Measurements from ENCODE around the gene TF. TPM values are rescaled to one million over a fixed set of nuclear protein-coding genes. Genes with fewer than 3 reads are reported as not detected.

The TF gene
- total and polyA plus RNA-seq, 4 donors: 5,045 to 9,659 (median 6,266) TPM

DNA sequence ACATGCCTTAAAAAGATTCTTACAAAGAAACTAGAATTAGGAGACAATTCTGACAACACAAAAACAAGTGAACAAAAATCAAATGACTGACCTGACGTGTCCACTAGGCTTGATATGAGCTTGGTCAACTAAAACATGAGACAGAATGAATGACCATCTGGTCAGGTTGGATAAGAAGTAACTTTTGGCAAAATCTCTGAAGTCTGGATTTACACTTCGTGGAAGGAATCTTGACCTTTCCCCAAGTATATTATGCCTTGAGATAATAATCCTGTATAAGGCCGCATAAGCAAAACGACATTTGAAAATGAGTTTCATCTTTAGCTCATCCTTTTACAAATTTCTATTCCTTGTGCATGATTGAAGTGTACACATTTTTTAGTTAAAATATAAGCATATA is 1.1 kb upstream of the TF start:
- 51% methylated on average over 4 of the region's 4 CpGs for WGBS
- Histone ChIP-seq H3K27me3 (ENCODE audit: control insufficient read depth in 4 of 4, insufficient read depth in 4 of 4, low read length in 3 of 4) (no peaks in the 10 kb centered on the region), H3K4me3 (ENCODE audit: low read depth in 1 of 3, low read length in 3 of 3) (peak overlapping the region in 2 of 3 donors; percentile 70 to 90), H3K4me1 (ENCODE audit: control insufficient read depth in 4 of 4, insufficient read depth in 4 of 4, low read length in 3 of 4) (peaks cover 15 to 75% (median 57%) of the 10 kb centered on the region in 4 donors), H3K9me3 (ENCODE audit: control insufficient read depth in 4 of 4, low read length in 3 of 4) (no peaks in the 10 kb centered on the region), H3K27ac (ENCODE audit: low read depth in 1 of 2, low read length in 2 of 2) (peak overlapping the region; percentile 77 to 84), H3K36me3 (ENCODE audit: control insufficient read depth in 4 of 4, insufficient read depth in 3 of 4, low read depth in 1 of 4, low read length in 3 of 4) (peaks cover 2 to 14% (median 4%) of the 10 kb centered on the region in 4 donors), H3K9ac (ENCODE audit: low read depth in 1 of 2, low read length in 2 of 2) (no peak overlapping the region)
- no peak for DNase-seq (ENCODE audit: low spot score)
- TF ChIP-seq TAF1 (conservative IDR thresholded peaks at IDR 0.05) (no peak), SP1 (IDR thresholded peaks at IDR 0.05) (no peak), GABPA (IDR thresholded peaks at IDR 0.05 in 1 of 2, conservative IDR thresholded peaks at IDR 0.05 in 1 of 2) (no peak), HNF4A (conservative IDR thresholded peaks at IDR 0.05) (no peak), HNF4G (IDR thresholded peaks at IDR 0.05) (no peak), EGR1 (IDR thresholded peaks at IDR 0.05; ENCODE audit: low read depth in 2 of 2) (no peak), FOXA2 (IDR thresholded peaks at IDR 0.05) (no peak)
- TF ChIP-seq, protein P1, sequence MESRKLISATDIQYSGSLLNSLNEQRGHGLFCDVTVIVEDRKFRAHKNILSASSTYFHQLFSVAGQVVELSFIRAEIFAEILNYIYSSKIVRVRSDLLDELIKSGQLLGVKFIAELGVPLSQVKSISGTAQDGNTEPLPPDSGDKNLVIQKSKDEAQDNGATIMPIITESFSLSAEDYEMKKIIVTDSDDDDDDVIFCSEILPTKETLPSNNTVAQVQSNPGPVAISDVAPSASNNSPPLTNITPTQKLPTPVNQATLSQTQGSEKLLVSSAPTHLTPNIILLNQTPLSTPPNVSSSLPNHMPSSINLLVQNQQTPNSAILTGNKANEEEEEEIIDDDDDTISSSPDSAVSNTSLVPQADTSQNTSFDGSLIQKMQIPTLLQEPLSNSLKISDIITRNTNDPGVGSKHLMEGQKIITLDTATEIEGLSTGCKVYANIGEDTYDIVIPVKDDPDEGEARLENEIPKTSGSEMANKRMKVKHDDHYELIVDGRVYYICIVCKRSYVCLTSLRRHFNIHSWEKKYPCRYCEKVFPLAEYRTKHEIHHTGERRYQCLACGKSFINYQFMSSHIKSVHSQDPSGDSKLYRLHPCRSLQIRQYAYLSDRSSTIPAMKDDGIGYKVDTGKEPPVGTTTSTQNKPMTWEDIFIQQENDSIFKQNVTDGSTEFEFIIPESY (IDR thresholded peaks at IDR 0.05): no peak
- TF ChIP-seq, protein P2, sequence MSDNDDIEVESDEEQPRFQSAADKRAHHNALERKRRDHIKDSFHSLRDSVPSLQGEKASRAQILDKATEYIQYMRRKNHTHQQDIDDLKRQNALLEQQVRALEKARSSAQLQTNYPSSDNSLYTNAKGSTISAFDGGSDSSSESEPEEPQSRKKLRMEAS (IDR thresholded peaks at IDR 0.05): no peak
- TF ChIP-seq, protein P3, sequence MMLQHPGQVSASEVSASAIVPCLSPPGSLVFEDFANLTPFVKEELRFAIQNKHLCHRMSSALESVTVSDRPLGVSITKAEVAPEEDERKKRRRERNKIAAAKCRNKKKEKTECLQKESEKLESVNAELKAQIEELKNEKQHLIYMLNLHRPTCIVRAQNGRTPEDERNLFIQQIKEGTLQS (IDR thresholded peaks at IDR 0.05): no peak
- TF ChIP-seq, protein P4, sequence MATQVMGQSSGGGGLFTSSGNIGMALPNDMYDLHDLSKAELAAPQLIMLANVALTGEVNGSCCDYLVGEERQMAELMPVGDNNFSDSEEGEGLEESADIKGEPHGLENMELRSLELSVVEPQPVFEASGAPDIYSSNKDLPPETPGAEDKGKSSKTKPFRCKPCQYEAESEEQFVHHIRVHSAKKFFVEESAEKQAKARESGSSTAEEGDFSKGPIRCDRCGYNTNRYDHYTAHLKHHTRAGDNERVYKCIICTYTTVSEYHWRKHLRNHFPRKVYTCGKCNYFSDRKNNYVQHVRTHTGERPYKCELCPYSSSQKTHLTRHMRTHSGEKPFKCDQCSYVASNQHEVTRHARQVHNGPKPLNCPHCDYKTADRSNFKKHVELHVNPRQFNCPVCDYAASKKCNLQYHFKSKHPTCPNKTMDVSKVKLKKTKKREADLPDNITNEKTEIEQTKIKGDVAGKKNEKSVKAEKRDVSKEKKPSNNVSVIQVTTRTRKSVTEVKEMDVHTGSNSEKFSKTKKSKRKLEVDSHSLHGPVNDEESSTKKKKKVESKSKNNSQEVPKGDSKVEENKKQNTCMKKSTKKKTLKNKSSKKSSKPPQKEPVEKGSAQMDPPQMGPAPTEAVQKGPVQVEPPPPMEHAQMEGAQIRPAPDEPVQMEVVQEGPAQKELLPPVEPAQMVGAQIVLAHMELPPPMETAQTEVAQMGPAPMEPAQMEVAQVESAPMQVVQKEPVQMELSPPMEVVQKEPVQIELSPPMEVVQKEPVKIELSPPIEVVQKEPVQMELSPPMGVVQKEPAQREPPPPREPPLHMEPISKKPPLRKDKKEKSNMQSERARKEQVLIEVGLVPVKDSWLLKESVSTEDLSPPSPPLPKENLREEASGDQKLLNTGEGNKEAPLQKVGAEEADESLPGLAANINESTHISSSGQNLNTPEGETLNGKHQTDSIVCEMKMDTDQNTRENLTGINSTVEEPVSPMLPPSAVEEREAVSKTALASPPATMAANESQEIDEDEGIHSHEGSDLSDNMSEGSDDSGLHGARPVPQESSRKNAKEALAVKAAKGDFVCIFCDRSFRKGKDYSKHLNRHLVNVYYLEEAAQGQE (IDR thresholded peaks at IDR 0.05): no peak
- TF ChIP-seq, protein P5, sequence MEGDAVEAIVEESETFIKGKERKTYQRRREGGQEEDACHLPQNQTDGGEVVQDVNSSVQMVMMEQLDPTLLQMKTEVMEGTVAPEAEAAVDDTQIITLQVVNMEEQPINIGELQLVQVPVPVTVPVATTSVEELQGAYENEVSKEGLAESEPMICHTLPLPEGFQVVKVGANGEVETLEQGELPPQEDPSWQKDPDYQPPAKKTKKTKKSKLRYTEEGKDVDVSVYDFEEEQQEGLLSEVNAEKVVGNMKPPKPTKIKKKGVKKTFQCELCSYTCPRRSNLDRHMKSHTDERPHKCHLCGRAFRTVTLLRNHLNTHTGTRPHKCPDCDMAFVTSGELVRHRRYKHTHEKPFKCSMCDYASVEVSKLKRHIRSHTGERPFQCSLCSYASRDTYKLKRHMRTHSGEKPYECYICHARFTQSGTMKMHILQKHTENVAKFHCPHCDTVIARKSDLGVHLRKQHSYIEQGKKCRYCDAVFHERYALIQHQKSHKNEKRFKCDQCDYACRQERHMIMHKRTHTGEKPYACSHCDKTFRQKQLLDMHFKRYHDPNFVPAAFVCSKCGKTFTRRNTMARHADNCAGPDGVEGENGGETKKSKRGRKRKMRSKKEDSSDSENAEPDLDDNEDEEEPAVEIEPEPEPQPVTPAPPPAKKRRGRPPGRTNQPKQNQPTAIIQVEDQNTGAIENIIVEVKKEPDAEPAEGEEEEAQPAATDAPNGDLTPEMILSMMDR (IDR thresholded peaks at IDR 0.05; ENCODE audit: low read depth, low read length, missing input control): no peak

DNA sequence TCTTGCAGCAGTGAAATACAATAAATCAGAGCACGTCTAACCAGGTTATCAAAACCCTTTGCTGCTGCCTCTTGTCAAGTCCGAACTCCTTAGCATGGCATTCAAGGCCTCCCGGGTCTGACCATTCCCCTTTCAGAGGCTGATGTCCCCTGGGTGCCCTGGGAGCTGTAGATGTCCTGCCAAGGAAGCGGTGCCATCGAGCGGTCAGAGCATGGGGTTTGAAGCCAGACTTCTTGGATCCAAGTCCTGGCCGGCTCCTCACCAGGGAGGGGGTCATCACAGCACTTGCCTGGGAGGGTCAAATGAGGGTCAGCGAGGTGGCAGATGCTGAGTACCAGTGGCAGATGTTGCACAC is 496 bp downstream of the TF start:
- Histone ChIP-seq H3K9ac (ENCODE audit: low read depth in 1 of 2, low read length in 2 of 2) (peak overlapping the region; percentile 58 to 92), H3K36me3 (ENCODE audit: control insufficient read depth in 4 of 4, insufficient read depth in 3 of 4, low read depth in 1 of 4, low read length in 3 of 4) (peaks cover 2 to 18% (median 5%) of the 10 kb centered on the region in 4 donors), H3K4me3 (ENCODE audit: low read depth in 1 of 3, low read length in 3 of 3) (peak overlapping the region; percentile 70 to 90 (median 85)), H3K27ac (ENCODE audit: low read depth in 1 of 2, low read length in 2 of 2) (peak overlapping the region; percentile 77 to 84), H3K4me1 (ENCODE audit: control insufficient read depth in 4 of 4, insufficient read depth in 4 of 4, low read length in 3 of 4) (peaks cover 15 to 75% (median 60%) of the 10 kb centered on the region in 4 donors), H3K9me3 (ENCODE audit: control insufficient read depth in 4 of 4, low read length in 3 of 4) (no peaks in the 10 kb centered on the region), H3K27me3 (ENCODE audit: control insufficient read depth in 4 of 4, insufficient read depth in 4 of 4, low read length in 3 of 4) (no peaks in the 10 kb centered on the region)
- no peak for DNase-seq (ENCODE audit: low spot score)
- WGBS: 29% methylated on average over 8 of the region's 8 CpGs
- TF ChIP-seq RXRA (IDR thresholded peaks at IDR 0.05) (peak in 1 of 2 donors; percentile 38), GABPA (IDR thresholded peaks at IDR 0.05 in 1 of 2, conservative IDR thresholded peaks at IDR 0.05 in 1 of 2) (no peak), RAD21 (IDR thresholded peaks at IDR 0.05) (no peak)
